ENCODE results near the gene LCN2. TPM values are rescaled to one million over a fixed set of nuclear protein-coding genes. Genes with fewer than 3 reads are reported as not detected.

The LCN2 gene
- total and polyA plus RNA-seq, 9 of the 15 experiments (the other 6 are each of a cell fraction or from before 2014, with no cell fraction given) = 0.10 to 1.2 (median 0.44) TPM; not detected in 1

GRCh38 chr9:128153060-128153946, 4.0 kb downstream of the LCN2 start:
- 63% methylated on average over 26 of the region's 26 CpGs for WGBS (ENCODE audit: insufficient coverage, low coverage, missing lambda C conversion rate)
- in situ Hi-C loops (cut with MboI) = no loop called here
- peak; percentile 45 for TF ChIP-seq ZBTB7A (IDR thresholded peaks at IDR 0.05; ENCODE audit: borderline replicate concordance, control insufficient read depth, low read depth, low read length)
- TF ChIP-seq RBFOX2 (IDR thresholded peaks at IDR 0.05; ENCODE audit: low read depth, low read length) = 0 out of 2 replicates have a peak, but pooled peaks have one; percentile 3
- no peak for TF ChIP-seq USF2 (CRISPR knock-in tag; IDR thresholded peaks at IDR 0.05)
- no peak for TF ChIP-seq ZHX1 (conservative IDR thresholded peaks at IDR 0.05; ENCODE audit: low read length)
- TF ChIP-seq E2F3 (CRISPR knock-in tag; IDR thresholded peaks at IDR 0.05) = no peak
- 0 out of 6 replicates have a peak, but pooled peaks of 1 of the 3 experiments have one; percentile 4 for TF ChIP-seq ZBTB11 (CRISPR knock-in tag; IDR thresholded peaks at IDR 0.05)
- TF ChIP-seq ETS1 (conservative IDR thresholded peaks at IDR 0.05; ENCODE audit: control insufficient read depth, low read depth, low read length) = 0 out of 2 replicates have a peak, but pooled peaks have one; percentile 17
- peak; percentile 60; the same call in 1 of the 2 replicates for TF ChIP-seq ZNF134 (CRISPR knock-in tag; conservative IDR thresholded peaks at IDR 0.05)

More at GRCh38 chr9:128153060-128153946, 4.0 kb downstream of the LCN2 start:
- DNase-seq (ENCODE audit: extremely low read depth in 1 of 4, low spot score in 3 of 4) = peak in 2 of 4 experiments; percentile 10 to 12
- H3K27me3 ChIP-seq (ENCODE audit: control insufficient read depth in 2 of 2, insufficient read depth in 2 of 2, low read length in 2 of 2) = no peaks in the 10 kb centered on the region
- no peak for FAIRE-seq
- no peak for ATAC-seq
- no peaks in the 10 kb centered on the region for H3K36me3 ChIP-seq (ENCODE audit: control insufficient read depth, insufficient read depth, low read length)
- no peak overlapping the region for H3K4me3 ChIP-seq
- no peak overlapping the region for H2AFZ ChIP-seq (ENCODE audit: low read depth, low read length)
- no peak overlapping the region for H3K27ac ChIP-seq (ENCODE audit: extremely low read depth, low read depth, low read length)
- no peaks in the 10 kb centered on the region for H3K9me3 ChIP-seq (replicated peaks; ENCODE audit: control insufficient read depth, insufficient read depth, low read depth, low read length)
- peak overlapping the region in 1 of 2 experiments; percentile 77; a peak in 2 of 4 replicates for H3K9ac ChIP-seq (ENCODE audit: insufficient read depth in 1 of 2, low read depth in 2 of 2, low read length in 2 of 2)
- H4K20me1 ChIP-seq (replicated peaks; ENCODE audit: control insufficient read depth, insufficient read depth, low read length) = no peaks in the 10 kb centered on the region
- H3K4me2 ChIP-seq (ENCODE audit: insufficient read depth, low read length) = no peak overlapping the region
- H3K79me2 ChIP-seq (ENCODE audit: control insufficient read depth, insufficient read depth, low read length) = no peaks in the 10 kb centered on the region
- peaks cover 17 to 58% of the 10 kb centered on the region in 2 experiments for H3K4me1 ChIP-seq (replicated peaks in 1 of 2; ENCODE audit: control insufficient read depth in 2 of 2, insufficient read depth in 2 of 2, low read length in 2 of 2)
- no TSS peak for BruUV-seq (replicated peaks)
- H3K9me1 ChIP-seq (ENCODE audit: control insufficient read depth, insufficient read depth, low read length) = peaks cover 8% of the 10 kb centered on the region
- POLR2A ChIA-PET = interaction anchor here (0.6 to 3.6 kb wide), 4 partner anchors 8 to 101 kb away, joined by 3 to 37 read pairs (median 4); partner anchors contain the start of gene BBLN
- intact Hi-C loops (cut with micrococcal nuclease) = no loop called here
- CTCF ChIA-PET (ENCODE audit: low intra/inter-chr PET ratio) = no interaction called here
